TTC549 (cell line): ENCODE results near the gene PLA2R1.
"Not testable (repeated sequence)": the region's sequence is repeated elsewhere in the genome, so short reads cannot be mapped to it uniquely, and the experiment has no call there.

Experiments used
- FAIRE-seq: peaks from 2 replicates; lab custom pipeline; 2012; peaks lifted over from hg19 to GRCh38; lab: Jason Lieb, UNC

PLA2R1 gene

DNA sequence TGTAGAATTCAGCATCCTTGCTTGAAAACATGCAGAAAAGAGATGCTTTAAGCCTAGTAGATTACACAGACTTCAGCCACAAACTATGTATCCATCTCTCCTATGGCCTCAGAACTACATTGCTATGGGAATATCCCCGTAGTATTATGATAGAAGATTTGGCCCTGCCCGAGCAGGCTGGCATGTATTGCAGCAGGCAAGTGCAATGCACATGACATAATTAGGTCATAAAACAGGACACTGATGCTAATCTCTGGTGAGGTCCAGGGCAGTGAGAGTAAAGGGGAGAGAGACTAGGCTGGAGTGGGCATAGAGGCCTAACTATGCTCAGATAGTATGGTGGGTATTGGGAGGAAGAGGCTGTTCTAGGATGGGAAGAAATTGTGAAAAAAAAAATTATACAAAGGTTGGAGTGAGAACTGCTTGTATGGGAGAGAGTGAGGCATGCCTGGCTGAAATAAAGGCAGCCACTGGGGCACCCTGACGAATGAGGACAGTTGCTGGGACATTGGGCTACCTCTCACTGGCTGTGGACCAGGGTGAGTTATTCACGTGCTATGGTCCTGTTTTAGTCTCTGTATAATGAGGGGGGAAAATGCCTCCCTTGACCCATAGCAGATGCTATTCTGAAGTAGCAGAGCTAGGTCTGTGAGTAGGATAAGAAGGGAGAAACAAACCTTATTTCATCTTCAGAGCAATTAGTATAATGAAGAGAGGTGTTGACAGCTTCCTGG lies 1.6 kb upstream of the PLA2R1 start:
- no peak for FAIRE-seq

GRCh38 chr2:160063271-160063670 lies 856 bp upstream of the PLA2R1 start:
- FAIRE-seq: no peak

DNA sequence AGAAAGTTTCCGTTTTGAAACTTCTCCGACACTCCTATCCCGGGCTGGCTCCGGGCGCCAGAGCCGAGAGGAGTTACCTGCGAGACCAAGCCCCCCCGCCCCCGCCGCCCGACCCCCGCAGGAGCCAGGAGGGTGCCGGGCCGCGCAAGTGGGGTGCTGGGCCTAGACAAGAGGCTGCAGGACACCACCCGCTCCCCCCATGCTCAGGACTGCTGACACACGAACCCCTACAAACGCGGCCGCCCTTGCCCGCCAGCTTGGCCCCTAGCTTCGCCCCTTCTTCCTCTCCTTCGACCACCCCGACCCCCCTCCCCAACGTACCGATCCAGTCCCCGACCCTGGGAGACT lies 497 bp downstream of the PLA2R1 start:
- no peak for FAIRE-seq

GRCh38 chr2:160061533-160061932 lies 882 bp downstream of the PLA2R1 start:
- FAIRE-seq: no peak

GRCh38 chr2:160060297-160060696 lies 2.1 kb downstream of the PLA2R1 start:
- no peak for FAIRE-seq

DNA sequence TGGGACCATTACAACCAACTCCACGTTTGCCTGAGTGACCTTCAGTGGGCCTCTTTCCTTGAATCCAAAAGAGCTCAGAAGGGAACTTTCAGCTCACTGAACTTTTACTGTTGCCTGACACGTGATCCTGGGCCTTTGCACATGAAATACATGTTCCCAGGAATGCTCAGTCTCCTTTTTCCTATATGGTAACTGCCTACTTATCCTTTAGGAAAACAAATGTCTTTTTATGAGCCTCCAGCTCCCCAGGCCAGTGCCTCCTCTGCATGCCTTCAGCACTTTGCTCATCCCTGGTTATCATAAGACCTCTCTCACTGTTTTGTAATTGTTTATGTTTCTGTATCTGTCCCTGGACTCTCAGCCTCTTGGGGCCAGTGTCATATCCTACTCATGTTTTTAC lies 5.1 kb downstream of the PLA2R1 start:
- FAIRE-seq: no peak

- FAIRE-seq: no peak
These were observed 6.7 kb downstream of the PLA2R1 start for GRCh38 chr2:160055726-160056108.

DNA sequence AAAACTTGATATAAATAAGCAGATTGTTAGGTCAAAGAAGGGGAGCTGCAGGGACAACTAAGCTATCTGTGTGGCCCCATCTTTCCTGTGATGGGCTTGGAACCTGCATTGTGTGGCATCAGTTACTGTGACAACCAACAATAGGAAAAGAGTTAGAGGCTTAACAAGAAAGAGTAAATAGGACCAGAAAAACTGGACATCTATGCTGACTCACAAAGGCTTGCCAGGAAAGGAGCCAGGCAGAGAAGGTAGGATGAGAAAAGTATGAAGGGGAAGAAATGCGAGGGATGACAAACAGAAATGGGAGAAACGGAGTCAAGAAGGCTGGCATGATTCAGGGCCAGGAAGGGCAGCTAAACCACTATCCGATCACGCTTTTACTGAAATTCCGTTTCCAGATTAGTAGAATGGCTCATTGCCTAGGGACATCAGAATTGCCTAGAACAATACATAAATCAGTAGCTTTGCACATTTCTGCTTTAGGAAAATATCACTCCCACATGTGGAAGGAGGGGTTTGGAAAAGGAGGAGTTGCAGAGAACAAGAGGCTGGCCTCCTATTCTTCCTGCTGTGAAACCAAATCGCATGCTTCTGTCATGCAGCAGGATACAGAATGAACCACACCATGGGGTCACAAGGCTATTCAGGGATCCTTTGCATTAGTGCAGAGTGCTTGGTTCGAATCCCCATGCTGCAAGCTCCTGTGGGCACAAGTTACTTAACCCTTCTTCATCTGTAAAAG lies 7.3 kb downstream of the PLA2R1 start:
- FAIRE-seq: no peak

DNA sequence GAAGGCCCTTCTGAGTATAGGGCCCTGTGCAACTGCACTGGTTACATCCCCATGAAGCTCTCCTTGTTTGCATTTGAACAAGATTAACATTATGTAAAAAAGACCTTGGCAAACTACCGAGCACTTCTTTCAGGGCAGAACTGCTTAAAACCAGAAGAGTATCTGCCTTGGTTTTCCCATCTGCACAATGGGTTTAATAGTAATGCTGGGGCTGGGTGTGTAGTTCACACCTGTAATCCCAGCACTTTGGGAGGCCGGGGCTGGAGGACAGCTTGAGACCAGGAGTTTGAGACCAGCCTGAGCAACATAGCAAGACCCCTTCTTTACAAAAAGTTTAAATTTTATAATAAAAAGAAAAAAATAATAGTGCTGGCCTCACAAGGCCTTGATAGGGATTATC lies 8.5 kb downstream of the PLA2R1 start:
- FAIRE-seq: no peak

DNA sequence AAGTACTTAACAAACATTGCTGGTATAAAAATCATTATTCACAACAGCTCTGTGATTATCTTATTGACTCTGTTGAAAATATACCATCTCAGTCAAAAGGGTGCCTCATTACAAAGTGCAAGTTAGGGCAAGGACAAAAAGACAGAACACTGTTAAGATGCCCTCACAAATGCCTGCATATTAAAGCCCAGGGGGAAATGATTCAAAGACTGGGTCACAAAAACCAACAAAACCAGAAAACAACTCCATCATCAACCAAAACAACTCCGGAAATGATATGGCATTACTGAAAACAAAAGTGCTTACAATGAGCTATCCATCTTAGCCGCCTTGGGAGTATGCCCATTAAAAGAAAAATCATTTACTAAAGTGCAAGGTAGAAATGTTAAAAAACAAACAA lies 9.9 kb downstream of the PLA2R1 start:
- FAIRE-seq: no peak

DNA sequence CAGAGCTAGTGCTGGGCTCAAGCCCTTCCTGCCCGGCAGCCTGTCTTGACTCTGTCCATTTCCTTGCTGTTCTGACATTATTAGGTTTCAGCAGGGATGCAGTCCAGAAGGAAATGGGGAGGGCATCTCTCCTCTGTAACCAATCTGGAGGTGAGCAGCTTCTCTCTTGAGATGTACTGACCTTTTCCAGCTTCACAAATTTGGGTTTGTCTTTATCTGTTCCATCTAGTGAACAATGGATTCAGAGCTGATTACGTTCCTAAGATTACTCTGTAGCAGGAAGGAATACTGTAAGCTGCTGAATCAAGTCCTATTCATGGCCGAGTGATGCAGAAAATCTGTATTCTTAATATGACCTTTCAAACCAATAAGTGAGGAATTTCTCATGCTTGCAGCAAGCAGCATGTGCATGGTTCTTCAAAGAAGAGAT lies 11.0 kb downstream of the PLA2R1 start:
- FAIRE-seq: no peak

GRCh38 chr2:160050147-160050546 lies 12.3 kb downstream of the PLA2R1 start:
- FAIRE-seq: no peak

DNA sequence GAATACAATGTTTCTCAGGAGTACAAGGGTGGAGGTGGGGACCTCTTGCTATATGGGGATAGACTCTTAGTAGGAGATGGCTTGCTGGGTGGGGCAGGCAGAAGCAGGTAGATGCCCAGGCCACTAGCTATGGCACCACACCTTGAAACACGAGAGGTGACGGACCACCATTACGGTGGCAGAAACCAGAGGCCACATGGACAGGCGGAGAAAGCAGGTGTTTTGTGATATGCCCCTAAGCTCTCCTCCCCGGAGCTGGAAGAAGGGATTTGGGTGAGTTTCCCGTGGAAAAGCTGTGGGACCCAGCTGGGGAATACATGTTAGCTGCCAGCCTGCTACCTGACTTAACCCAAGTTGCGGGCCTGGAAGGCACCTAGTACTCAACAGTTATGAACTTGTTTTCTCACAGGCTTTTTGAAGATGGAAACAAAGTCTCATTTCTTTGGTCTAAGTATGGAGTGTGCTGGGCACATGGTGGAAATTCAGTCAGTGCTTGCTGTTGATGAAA lies 16.7 kb downstream of the PLA2R1 start:
- no peak for FAIRE-seq

- no peak for FAIRE-seq
These were observed 17.7 kb downstream of the PLA2R1 start for GRCh38 chr2:160044728-160045127.

GRCh38 chr2:160043265-160043664 lies 19.1 kb downstream of the PLA2R1 start:
- no peak for FAIRE-seq

GRCh38 chr2:160042054-160042453 lies 20.4 kb downstream of the PLA2R1 start:
- no peak for FAIRE-seq

DNA sequence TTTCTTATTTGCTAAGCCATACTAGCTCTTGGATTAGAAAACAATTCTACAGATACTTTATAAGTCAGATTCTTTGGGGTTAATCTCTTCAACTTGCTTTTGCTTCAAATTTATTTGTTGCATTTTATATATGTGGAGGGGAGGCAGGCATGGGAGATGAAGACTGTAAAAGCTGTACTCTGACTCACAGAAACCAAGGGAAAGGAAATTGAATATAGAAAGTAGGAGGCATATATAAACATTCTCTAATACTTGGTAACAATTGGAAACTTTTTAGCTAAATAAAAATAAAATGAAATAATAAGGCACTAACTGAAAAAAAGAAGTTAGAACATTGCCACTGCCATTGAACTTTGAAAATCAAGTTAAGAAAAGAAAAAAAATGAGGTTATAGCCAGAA lies 21.3 kb downstream of the PLA2R1 start:
- FAIRE-seq: no peak

GRCh38 chr2:160039166-160039903 lies 23.1 kb downstream of the PLA2R1 start:
- FAIRE-seq: no peak

DNA sequence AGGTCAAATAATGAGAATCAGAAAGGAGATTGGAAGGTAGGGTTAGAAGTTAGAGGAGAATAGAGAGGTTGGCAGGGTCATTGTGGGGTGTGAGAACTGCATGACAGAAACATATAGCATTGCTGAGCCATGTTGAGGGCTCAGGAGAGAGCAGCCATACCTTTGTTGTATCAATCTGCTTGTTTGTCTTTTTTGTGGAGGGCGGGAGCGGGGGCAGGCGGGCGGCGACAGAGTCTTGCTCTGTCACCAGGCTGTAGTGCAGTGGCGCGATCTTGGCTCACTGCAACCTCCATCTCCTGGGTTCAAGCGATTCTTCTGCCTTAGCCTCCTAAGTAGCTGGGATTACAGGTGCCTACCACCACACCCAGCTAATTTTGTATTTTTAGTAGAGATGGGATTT lies 23.8 kb downstream of the PLA2R1 start:
- FAIRE-seq: not testable (repeated sequence)

GRCh38 chr2:160036736-160037135 lies 25.7 kb downstream of the PLA2R1 start:
- no peak for FAIRE-seq

- no peak for FAIRE-seq
These were observed 27.3 kb downstream of the PLA2R1 start for GRCh38 chr2:160035125-160035524.

GRCh38 chr2:160034396-160034795 lies 28.0 kb downstream of the PLA2R1 start:
- FAIRE-seq: no peak

- FAIRE-seq: no peak
These were observed 28.6 kb downstream of the PLA2R1 start for GRCh38 chr2:160033732-160034392.
